Measurements from ENCODE around the gene TGIF2. TPM values are rescaled to one million over a fixed set of nuclear protein-coding genes. Genes with fewer than 3 reads are reported as not detected.

The TGIF2 gene
- total RNA-seq, 5 donors from 2014 or later (not counting 1 experiment from before 2014, with no cell fraction given): 31.2 to 39.7 (median 35.6) TPM

GRCh38 chr20:36576081-36576445 lies 2.7 kb downstream of the TGIF2 start:
- Histone ChIP-seq H3K9me3 (no peaks in the 10 kb centered on the region), H3K27me3 (replicated peaks in 1 of 2; ENCODE audit: control insufficient read depth in 2 of 2, extremely low read depth in 1 of 2, insufficient read depth in 2 of 2, low read length in 1 of 2) (peaks cover 0 to 2% of the 10 kb centered on the region in 2 experiments), H3K36me3 (ENCODE audit: control insufficient read depth in 2 of 2, extremely low read depth in 1 of 2, insufficient read depth in 1 of 2, low read length in 1 of 2) (peaks cover 3 to 22% of the 10 kb centered on the region in 2 donors), H3K27ac (ENCODE audit: low read length) (peak overlapping the region; percentile 38), H3K4me1 (ENCODE audit: control insufficient read depth in 1 of 2, extremely low read depth in 1 of 2, insufficient read depth in 2 of 2, low read length in 2 of 2) (peaks cover 4 to 50% of the 10 kb centered on the region in 2 experiments), H3K4me3 (ENCODE audit: control insufficient read depth in 1 of 2, extremely low read depth in 1 of 2, low read length in 1 of 2) (no peak overlapping the region)
- WGBS (ENCODE audit: insufficient coverage): 83% methylated on average over 1 of the region's 1 CpG
- Mint-ChIP-seq H3K4me3 (peak overlapping the region; percentile 85 to 89 (median 89)), H3K36me3 (peaks cover 13% of the 10 kb centered on the region), H3K4me1 (peaks cover 39 to 48% (median 44%) of the 10 kb centered on the region in 3 donors), H3K27ac (peak overlapping the region; percentile 88 to 94), H3K27me3 (no peaks in the 10 kb centered on the region), H3K9me3 (no peaks in the 10 kb centered on the region)
- POLR2A ChIA-PET: interaction anchor here in 1 of 2 donors (0.6 kb wide), 1 partner anchor 8 kb away, joined by 3 read pairs; no protein-coding TSS in a partner anchor
- CTCF ChIA-PET: interaction anchor here (0.6 kb wide), 2 partner anchors 19 to 622 kb away, joined by 4 to 5 read pairs; partner anchors contain the start of gene SCAND1 (in 1 of the 2)
- no peak for ATAC-seq (replicated peaks in 1 of 4)
- DNase-seq: no peak

- Mint-ChIP-seq H3K4me3 (no peak overlapping the region), H3K36me3 (peaks cover 21% of the 10 kb centered on the region), H3K27ac (no peak overlapping the region), H3K9me3 (no peaks in the 10 kb centered on the region), H3K27me3 (no peaks in the 10 kb centered on the region), H3K4me1 (peaks cover 37 to 39% (median 37%) of the 10 kb centered on the region in 3 donors)
- CTCF ChIA-PET: interaction anchor here in 1 of 2 donors (0.6 to 1.5 kb wide), 4 partner anchors 22 to 171 kb away, joined by 3 to 5 read pairs (median 4); partner anchors contain the start of gene RAB5IF
- no peak for ATAC-seq (replicated peaks in 1 of 4)
- H3K36me3 ChIP-seq (ENCODE audit: control insufficient read depth in 2 of 2, extremely low read depth in 1 of 2, insufficient read depth in 1 of 2, low read length in 1 of 2): peaks cover 3 to 35% of the 10 kb centered on the region in 2 donors
- 97% methylated on average over 15 of the region's 15 CpGs for WGBS (ENCODE audit: insufficient coverage)
- no peak for DNase-seq
- H3K9me3 ChIP-seq: no peaks in the 10 kb centered on the region
- no peak overlapping the region for H3K27ac ChIP-seq (ENCODE audit: low read length)
- POLR2A ChIA-PET: interaction anchor here (0.6 to 0.7 kb wide), 2 partner anchors 13 to 16 kb away, joined by 3 read pairs; no protein-coding TSS in a partner anchor
- H3K27me3 ChIP-seq (replicated peaks in 1 of 2; ENCODE audit: control insufficient read depth in 2 of 2, extremely low read depth in 1 of 2, insufficient read depth in 2 of 2, low read length in 1 of 2): peaks cover 0 to 2% of the 10 kb centered on the region in 2 experiments
- H3K4me1 ChIP-seq (ENCODE audit: control insufficient read depth in 1 of 2, extremely low read depth in 1 of 2, insufficient read depth in 2 of 2, low read length in 2 of 2): peaks cover 3 to 46% of the 10 kb centered on the region in 2 experiments
- H3K4me3 ChIP-seq (ENCODE audit: control insufficient read depth in 1 of 2, extremely low read depth in 1 of 2, low read length in 1 of 2): no peak overlapping the region
Measured at GRCh38 chr20:36578356-36579041, 5.1 kb downstream of the TGIF2 start.

GRCh38 chr20:36579996-36580545 lies 6.7 kb downstream of the TGIF2 start:
- Histone ChIP-seq H3K4me1 (ENCODE audit: control insufficient read depth in 1 of 2, extremely low read depth in 1 of 2, insufficient read depth in 2 of 2, low read length in 2 of 2) (peaks cover 3 to 40% of the 10 kb centered on the region in 2 experiments), H3K36me3 (ENCODE audit: control insufficient read depth in 2 of 2, extremely low read depth in 1 of 2, insufficient read depth in 1 of 2, low read length in 1 of 2) (peaks cover 3 to 39% of the 10 kb centered on the region in 2 donors), H3K27me3 (replicated peaks in 1 of 2; ENCODE audit: control insufficient read depth in 2 of 2, extremely low read depth in 1 of 2, insufficient read depth in 2 of 2, low read length in 1 of 2) (no peaks in the 10 kb centered on the region), H3K9me3 (no peaks in the 10 kb centered on the region), H3K27ac (ENCODE audit: low read length) (no peak overlapping the region), H3K4me3 (ENCODE audit: control insufficient read depth in 1 of 2, extremely low read depth in 1 of 2, low read length in 1 of 2) (no peak overlapping the region)
- CTCF ChIA-PET: no interaction called here
- H3K4me1 Mint-ChIP-seq: peaks cover 30 to 35% (median 34%) of the 10 kb centered on the region in 3 donors
- H3K27me3 Mint-ChIP-seq: no peaks in the 10 kb centered on the region
- ATAC-seq (replicated peaks in 1 of 4): no peak
- no peaks in the 10 kb centered on the region for H3K9me3 Mint-ChIP-seq
- 100% methylated on average over 2 of the region's 2 CpGs for WGBS (ENCODE audit: insufficient coverage)
- no peak for DNase-seq
- H3K4me3 Mint-ChIP-seq: peak overlapping the region in 1 of 3 donors; percentile 6
- peaks cover 25% of the 10 kb centered on the region for H3K36me3 Mint-ChIP-seq
- H3K27ac Mint-ChIP-seq: peak overlapping the region; percentile 29 to 55
- POLR2A ChIA-PET: interaction anchor here in 1 of 2 donors (0.6 to 0.7 kb wide), 2 partner anchors 9 to 12 kb away, joined by 5 to 7 read pairs; no protein-coding TSS in a partner anchor

- Histone ChIP-seq H3K27me3 (replicated peaks in 1 of 2; ENCODE audit: control insufficient read depth in 2 of 2, extremely low read depth in 1 of 2, insufficient read depth in 2 of 2, low read length in 1 of 2) (no peaks in the 10 kb centered on the region), H3K9me3 (no peaks in the 10 kb centered on the region), H3K27ac (ENCODE audit: low read length) (peak overlapping the region; percentile 23), H3K4me1 (ENCODE audit: control insufficient read depth in 1 of 2, extremely low read depth in 1 of 2, insufficient read depth in 2 of 2, low read length in 2 of 2) (peaks cover 3 to 29% of the 10 kb centered on the region in 2 experiments), H3K36me3 (ENCODE audit: control insufficient read depth in 2 of 2, extremely low read depth in 1 of 2, insufficient read depth in 1 of 2, low read length in 1 of 2) (peaks cover 10 to 49% of the 10 kb centered on the region in 2 donors), H3K4me3 (ENCODE audit: control insufficient read depth in 1 of 2, extremely low read depth in 1 of 2, low read length in 1 of 2) (no peak overlapping the region)
- peak; percentile 69 to 90 (median 80) for ATAC-seq (replicated peaks in 1 of 4)
- peak overlapping the region; percentile 75 to 81 for H3K27ac Mint-ChIP-seq
- CTCF ChIA-PET: no interaction called here
- no peak overlapping the region for H3K4me3 Mint-ChIP-seq
- H3K9me3 Mint-ChIP-seq: no peaks in the 10 kb centered on the region
- H3K27me3 Mint-ChIP-seq: no peaks in the 10 kb centered on the region
- POLR2A ChIA-PET: no interaction called here
- H3K36me3 Mint-ChIP-seq: peaks cover 32% of the 10 kb centered on the region
- H3K4me1 Mint-ChIP-seq: peaks cover 24 to 27% (median 25%) of the 10 kb centered on the region in 3 donors
- 50% methylated on average over 1 of the region's 4 CpGs for WGBS (ENCODE audit: insufficient coverage)
- DNase-seq: peak in 12 of 35 experiments; percentile 13 to 41 (median 26)
Measured at GRCh38 chr20:36582322-36582721, 8.9 kb downstream of the TGIF2 start.

- H3K36me3 Mint-ChIP-seq: peaks cover 36% of the 10 kb centered on the region
- Histone ChIP-seq H3K4me1 (ENCODE audit: control insufficient read depth in 1 of 2, extremely low read depth in 1 of 2, insufficient read depth in 2 of 2, low read length in 2 of 2) (peaks cover 3 to 29% of the 10 kb centered on the region in 2 experiments), H3K27ac (ENCODE audit: low read length) (peak overlapping the region; percentile 20), H3K36me3 (ENCODE audit: control insufficient read depth in 2 of 2, extremely low read depth in 1 of 2, insufficient read depth in 1 of 2, low read length in 1 of 2) (peaks cover 10 to 52% of the 10 kb centered on the region in 2 donors), H3K4me3 (ENCODE audit: control insufficient read depth in 1 of 2, extremely low read depth in 1 of 2, low read length in 1 of 2) (no peak overlapping the region), H3K9me3 (no peaks in the 10 kb centered on the region), H3K27me3 (replicated peaks in 1 of 2; ENCODE audit: control insufficient read depth in 2 of 2, extremely low read depth in 1 of 2, insufficient read depth in 2 of 2, low read length in 1 of 2) (no peaks in the 10 kb centered on the region)
- ChIA-PET POLR2A (no interaction called here), CTCF (no interaction called here)
- no peak for DNase-seq
- no peaks in the 10 kb centered on the region for H3K9me3 Mint-ChIP-seq
- peaks cover 29 to 32% (median 30%) of the 10 kb centered on the region in 3 donors for H3K4me1 Mint-ChIP-seq
- no peak for ATAC-seq (replicated peaks in 1 of 4)
- no peak overlapping the region for H3K4me3 Mint-ChIP-seq
- WGBS (ENCODE audit: insufficient coverage): 97% methylated on average over 3 of the region's 4 CpGs
- no peaks in the 10 kb centered on the region for H3K27me3 Mint-ChIP-seq
- peak overlapping the region; percentile 75 to 81 for H3K27ac Mint-ChIP-seq
Measured at GRCh38 chr20:36582821-36583220, 9.4 kb downstream of the TGIF2 start.

GRCh38 chr20:36584018-36584481 lies 10.7 kb downstream of the TGIF2 start:
- no peak for ATAC-seq (replicated peaks in 1 of 4)
- Mint-ChIP-seq H3K27me3 (no peaks in the 10 kb centered on the region), H3K9me3 (no peaks in the 10 kb centered on the region), H3K36me3 (peaks cover 36% of the 10 kb centered on the region), H3K4me3 (no peak overlapping the region), H3K4me1 (peaks cover 29 to 30% (median 29%) of the 10 kb centered on the region in 3 donors), H3K27ac (peak overlapping the region in 1 of 2 donors; percentile 74)
- ChIA-PET CTCF (interaction anchor here (0.5 to 0.6 kb wide), 2 partner anchors 9 to 11 kb away, joined by 3 read pairs; partner anchors contain the start of gene TGIF2 (in 1 of the 2)), POLR2A (interaction anchor here in 1 of 2 donors (0.6 kb wide), 1 partner anchor 8 kb away, joined by 3 read pairs; no protein-coding TSS in a partner anchor)
- DNase-seq: no peak
- Histone ChIP-seq H3K4me1 (ENCODE audit: control insufficient read depth in 1 of 2, extremely low read depth in 1 of 2, insufficient read depth in 2 of 2, low read length in 2 of 2) (peaks cover 3 to 21% of the 10 kb centered on the region in 2 experiments), H3K27me3 (replicated peaks in 1 of 2; ENCODE audit: control insufficient read depth in 2 of 2, extremely low read depth in 1 of 2, insufficient read depth in 2 of 2, low read length in 1 of 2) (no peaks in the 10 kb centered on the region), H3K9me3 (no peaks in the 10 kb centered on the region), H3K4me3 (ENCODE audit: control insufficient read depth in 1 of 2, extremely low read depth in 1 of 2, low read length in 1 of 2) (no peak overlapping the region), H3K27ac (ENCODE audit: low read length) (no peak overlapping the region), H3K36me3 (ENCODE audit: control insufficient read depth in 2 of 2, extremely low read depth in 1 of 2, insufficient read depth in 1 of 2, low read length in 1 of 2) (peaks cover 7 to 45% of the 10 kb centered on the region in 2 donors)
- WGBS (ENCODE audit: insufficient coverage): no CpG with 5 or more reads among the region's 2 CpGs
